HG03469 (cell line): ENCODE measurements around the gene SVOP.
"Not testable (repeated sequence)": the region's sequence is repeated elsewhere in the genome, so short reads cannot be mapped to it uniquely, and the experiment has no call there.

Experiments used
- ATAC-seq: cut with Tn5 transposase; IDR thresholded peaks from one replicate; pipeline ENCODE4 v1.9.1; 2021; ENCODE audit warnings: mild to moderate bottlenecking, moderate library complexity, moderate number of reproducible peaks; ENCODE audit not compliant: unreplicated experiment

Gene SVOP

GRCh38 chr12:109033239-109034196 lies 12.7 kb upstream of the SVOP start:
- ATAC-seq = no peak

- no peak for ATAC-seq
Measured at GRCh38 chr12:109029411-109029810, 8.5 kb upstream of the SVOP start.

GRCh38 chr12:109028624-109029023 lies 7.8 kb upstream of the SVOP start:
- not testable (repeated sequence) for ATAC-seq

GRCh38 chr12:109027767-109028166 lies 6.9 kb upstream of the SVOP start:
- no peak for ATAC-seq

GRCh38 chr12:109020146-109020795 lies 597 bp downstream of the SVOP start:
- ATAC-seq = no peak

GRCh38 chr12:109018296-109018695 lies 2.6 kb downstream of the SVOP start:
- ATAC-seq = no peak

- no peak for ATAC-seq
Measured at GRCh38 chr12:109016978-109017377, 3.9 kb downstream of the SVOP start.

GRCh38 chr12:109016016-109016415 lies 4.9 kb downstream of the SVOP start:
- ATAC-seq = no peak

- no peak for ATAC-seq
Measured at GRCh38 chr12:109014984-109015765, 5.7 kb downstream of the SVOP start.

GRCh38 chr12:109010259-109010658 lies 10.6 kb downstream of the SVOP start:
- no peak for ATAC-seq

- ATAC-seq = no peak
Measured at GRCh38 chr12:109009766-109010165, 11.1 kb downstream of the SVOP start.

- ATAC-seq = no peak
Measured at GRCh38 chr12:109004017-109004416, 16.9 kb downstream of the SVOP start.

- no peak for ATAC-seq
Measured at GRCh38 chr12:108996320-108996719, 24.5 kb downstream of the SVOP start.

- no peak for ATAC-seq
Measured at GRCh38 chr12:108995370-108995992, 25.4 kb downstream of the SVOP start.

GRCh38 chr12:108990103-108990502 lies 30.8 kb downstream of the SVOP start:
- ATAC-seq = not testable (repeated sequence)

- no peak for ATAC-seq
Measured at GRCh38 chr12:108989376-108989775, 31.5 kb downstream of the SVOP start.

- no peak for ATAC-seq
Measured at GRCh38 chr12:108985750-108986149, 35.1 kb downstream of the SVOP start.

GRCh38 chr12:108983227-108983626 lies 37.6 kb downstream of the SVOP start:
- no peak for ATAC-seq

- ATAC-seq = no peak
Measured at GRCh38 chr12:108982621-108983219, 38.1 kb downstream of the SVOP start.

- ATAC-seq = no peak
Measured at GRCh38 chr12:108981835-108982234, 39.0 kb downstream of the SVOP start.
